Mucosa of stomach (tissue), 1 donor: ENCODE measurements around the gene HMG20A.

ENCODE experiments used
- H3K27me3 ChIP-seq: one replicate; pipeline ENCODE4 v1.7.0; 2013; ENCODE audit warnings: mild to moderate bottlenecking, low read length; ENCODE audit not compliant: control insufficient read depth, insufficient read depth
- H3K36me3 ChIP-seq: one replicate; pipeline ENCODE4 v1.7.0; 2013; ENCODE audit warnings: low read length; ENCODE audit not compliant: control insufficient read depth, insufficient read depth
- H3K4me1 ChIP-seq: one replicate; pipeline ENCODE4 v1.7.0; 2013; ENCODE audit warnings: mild to moderate bottlenecking, low read length; ENCODE audit not compliant: control insufficient read depth, insufficient read depth
- H3K4me3 ChIP-seq: one replicate; pipeline ENCODE4 v1.7.0; 2013; ENCODE audit warnings: low read length
- H3K9ac ChIP-seq: one replicate; pipeline ENCODE4 v1.7.0; 2013; ENCODE audit warnings: mild to moderate bottlenecking, low read length, moderate library complexity
- H3K9me3 ChIP-seq: one replicate; pipeline ENCODE4 v1.7.0; 2013; ENCODE audit warnings: mild to moderate bottlenecking, low read length, moderate library complexity; ENCODE audit not compliant: control insufficient read depth
- donor health status: Pancreatic carcinoma.

Gene HMG20A

GRCh38 chr15:77410701-77411618, 9.7 kb upstream of the HMG20A start:
- H3K4me3 ChIP-seq: no peak overlapping the region
- no peaks in the 10 kb centered on the region for H3K36me3 ChIP-seq
- no peak overlapping the region for H3K9ac ChIP-seq
- no peaks in the 10 kb centered on the region for H3K9me3 ChIP-seq
- peaks cover 9% of the 10 kb centered on the region for H3K4me1 ChIP-seq
- H3K27me3 ChIP-seq: no peaks in the 10 kb centered on the region

- Histone ChIP-seq H3K4me3 (no peak overlapping the region), H3K36me3 (no peaks in the 10 kb centered on the region), H3K27me3 (no peaks in the 10 kb centered on the region), H3K9me3 (no peaks in the 10 kb centered on the region), H3K4me1 (peaks cover 9% of the 10 kb centered on the region), H3K9ac (no peak overlapping the region)
These were observed 9.1 kb upstream of the HMG20A start for GRCh38 chr15:77411619-77411976.

- peaks cover 13% of the 10 kb centered on the region for H3K4me1 ChIP-seq
- no peaks in the 10 kb centered on the region for H3K36me3 ChIP-seq
- no peak overlapping the region for H3K4me3 ChIP-seq
- no peaks in the 10 kb centered on the region for H3K27me3 ChIP-seq
- no peak overlapping the region for H3K9ac ChIP-seq
- no peaks in the 10 kb centered on the region for H3K9me3 ChIP-seq
These were observed 7.6 kb upstream of the HMG20A start for GRCh38 chr15:77412972-77413698.

GRCh38 chr15:77413699-77414349, 6.9 kb upstream of the HMG20A start:
- Histone ChIP-seq H3K9ac (no peak overlapping the region), H3K9me3 (no peaks in the 10 kb centered on the region), H3K4me1 (peaks cover 20% of the 10 kb centered on the region), H3K4me3 (no peak overlapping the region), H3K27me3 (no peaks in the 10 kb centered on the region), H3K36me3 (no peaks in the 10 kb centered on the region)

GRCh38 chr15:77414789-77415442, 5.8 kb upstream of the HMG20A start:
- no peaks in the 10 kb centered on the region for H3K36me3 ChIP-seq
- no peak overlapping the region for H3K4me3 ChIP-seq
- no peaks in the 10 kb centered on the region for H3K27me3 ChIP-seq
- H3K9ac ChIP-seq: no peak overlapping the region
- H3K4me1 ChIP-seq: peaks cover 22% of the 10 kb centered on the region
- H3K9me3 ChIP-seq: no peaks in the 10 kb centered on the region

GRCh38 chr15:77415450-77416147, 5.1 kb upstream of the HMG20A start:
- Histone ChIP-seq H3K9ac (no peak overlapping the region), H3K36me3 (no peaks in the 10 kb centered on the region), H3K4me1 (peaks cover 22% of the 10 kb centered on the region), H3K27me3 (no peaks in the 10 kb centered on the region), H3K9me3 (no peaks in the 10 kb centered on the region), H3K4me3 (no peak overlapping the region)

GRCh38 chr15:77416148-77416455, 4.6 kb upstream of the HMG20A start:
- Histone ChIP-seq H3K4me1 (peaks cover 22% of the 10 kb centered on the region), H3K9ac (no peak overlapping the region), H3K27me3 (no peaks in the 10 kb centered on the region), H3K36me3 (no peaks in the 10 kb centered on the region), H3K9me3 (no peaks in the 10 kb centered on the region), H3K4me3 (no peak overlapping the region)

GRCh38 chr15:77416954-77417353, 3.7 kb upstream of the HMG20A start:
- Histone ChIP-seq H3K27me3 (no peaks in the 10 kb centered on the region), H3K9me3 (no peaks in the 10 kb centered on the region), H3K9ac (no peak overlapping the region), H3K4me1 (peaks cover 26% of the 10 kb centered on the region), H3K4me3 (no peak overlapping the region), H3K36me3 (no peaks in the 10 kb centered on the region)

GRCh38 chr15:77417602-77418001, 3.1 kb upstream of the HMG20A start:
- Histone ChIP-seq H3K9ac (no peak overlapping the region), H3K4me1 (peaks cover 26% of the 10 kb centered on the region), H3K27me3 (no peaks in the 10 kb centered on the region), H3K36me3 (no peaks in the 10 kb centered on the region), H3K9me3 (no peaks in the 10 kb centered on the region), H3K4me3 (no peak overlapping the region)

- Histone ChIP-seq H3K4me3 (no peak overlapping the region), H3K9ac (no peak overlapping the region), H3K27me3 (no peaks in the 10 kb centered on the region), H3K4me1 (peaks cover 18% of the 10 kb centered on the region), H3K9me3 (no peaks in the 10 kb centered on the region), H3K36me3 (no peaks in the 10 kb centered on the region)
These were observed 2.2 kb upstream of the HMG20A start for GRCh38 chr15:77418391-77418965.
